CD8-positive, alpha-beta memory T cell (primary cell): Measurements from ENCODE around the gene CR1. TPM values are rescaled to one million over a fixed set of nuclear protein-coding genes. Genes with fewer than 3 reads are reported as not detected.
"Not testable (repeated sequence)": the region's sequence is repeated elsewhere in the genome, so short reads cannot be mapped to it uniquely, and the experiment has no call there.

Source experiments
- CTCF ChIA-PET: fragments of 350-600 bp; sonication (Branson Sonifier 250); formaldehyde crosslinking; loops from one replicate; lab custom pipeline; 2021; ENCODE audit warnings: antibody characterized with exemption; lab: Charles Lee
- POLR2A ChIA-PET: fragments of 350-600 bp; sonication (Branson Sonifier 250); formaldehyde crosslinking; loops from one replicate; lab custom pipeline; 2021; ENCODE audit warnings: antibody characterized with exemption; lab: Charles Lee
- DNase-seq, 5 donors: peaks; one replicate each; pipeline versions ENCODE4 v3.0.0 to v3.0.0-alpha.2; 2020 to 2022; ENCODE audit warnings: mixed read lengths in 1 of 5
- H3K27ac ChIP-seq: one replicate; pipeline ENCODE4 v1.7.0; 2013; ENCODE audit warnings: low read depth, mild to moderate bottlenecking, low read length, moderate library complexity
- H3K27me3 ChIP-seq: 2 replicates; pipeline ENCODE4 v1.7.0; 2013; ENCODE audit warnings: low read length, mild to moderate bottlenecking; ENCODE audit not compliant: insufficient read depth, poor library complexity, severe bottlenecking
- H3K36me3 ChIP-seq: 2 replicates; pipeline ENCODE4 v1.7.0; 2013; ENCODE audit warnings: mild to moderate bottlenecking, low read length, moderate library complexity; ENCODE audit not compliant: insufficient read depth
- H3K4me1 ChIP-seq: 2 replicates; pipeline ENCODE4 v1.7.0; 2013; ENCODE audit warnings: mild to moderate bottlenecking, low read length, moderate library complexity; ENCODE audit not compliant: insufficient read depth
- H3K4me3 ChIP-seq: 2 replicates; pipeline ENCODE4 v1.7.0; 2013; ENCODE audit warnings: mild to moderate bottlenecking, low read length
- H3K9me3 ChIP-seq: 2 replicates; pipeline ENCODE4 v1.7.0; 2013; ENCODE audit warnings: mild to moderate bottlenecking, low read length
- H3K27ac Mint-ChIP-seq, 8 donors: one replicate each; pipeline ENCODE4 v1.8.0; 2020 to 2021; ENCODE audit warnings: mixed read lengths in 8 of 8, mild to moderate bottlenecking in 6 of 8, inconsistent platforms in 3 of 8, moderate library complexity in 3 of 8
- H3K27me3 Mint-ChIP-seq, 2 donors: one replicate each; pipeline ENCODE4 v1.8.0; 2020 to 2021; ENCODE audit warnings: mixed read lengths in 2 of 2, mild to moderate bottlenecking in 1 of 2, moderate library complexity in 1 of 2
- H3K36me3 Mint-ChIP-seq, 3 donors: one replicate each; pipeline ENCODE4 v1.8.0; 2020 to 2021; ENCODE audit warnings: mixed read lengths in 3 of 3, inconsistent platforms in 1 of 3, mild to moderate bottlenecking in 1 of 3
- H3K4me1 Mint-ChIP-seq, 3 donors: one replicate each; pipeline ENCODE4 v1.8.0; 2020 to 2021; ENCODE audit warnings: mixed read lengths in 3 of 3, inconsistent platforms in 1 of 3, mild to moderate bottlenecking in 1 of 3
- H3K4me3 Mint-ChIP-seq, 7 donors: one replicate each; pipeline ENCODE4 v1.8.0; 2020 to 2021; ENCODE audit warnings: mixed read lengths in 7 of 7, mild to moderate bottlenecking in 6 of 7, moderate library complexity in 4 of 7, inconsistent platforms in 2 of 7
- H3K9me3 Mint-ChIP-seq, 5 donors: one replicate each; pipeline ENCODE4 v1.8.0; 2020 to 2022; ENCODE audit warnings: mixed read lengths in 5 of 5, mild to moderate bottlenecking in 3 of 5, moderate library complexity in 2 of 5, inconsistent platforms in 1 of 5
- polyA plus RNA-seq: library from polyadenylated mRNA; unstranded; fragments of 300-500 nt; fragmentation: Illumina TruSeq; gene quantifications from one replicate; pipeline ENCODE4 v1.2.3, GENCODE V29; 2021
- total RNA-seq, 2 experiments: library from RNA; stranded (reverse); gene quantifications; one replicate each; pipeline ENCODE4 v1.2.3, GENCODE V29; 2021

Gene CR1
- total and polyA plus RNA-seq, 3 experiments from 2014 or later, result 2.3 to 4.2 (median 3.7) TPM

DNA sequence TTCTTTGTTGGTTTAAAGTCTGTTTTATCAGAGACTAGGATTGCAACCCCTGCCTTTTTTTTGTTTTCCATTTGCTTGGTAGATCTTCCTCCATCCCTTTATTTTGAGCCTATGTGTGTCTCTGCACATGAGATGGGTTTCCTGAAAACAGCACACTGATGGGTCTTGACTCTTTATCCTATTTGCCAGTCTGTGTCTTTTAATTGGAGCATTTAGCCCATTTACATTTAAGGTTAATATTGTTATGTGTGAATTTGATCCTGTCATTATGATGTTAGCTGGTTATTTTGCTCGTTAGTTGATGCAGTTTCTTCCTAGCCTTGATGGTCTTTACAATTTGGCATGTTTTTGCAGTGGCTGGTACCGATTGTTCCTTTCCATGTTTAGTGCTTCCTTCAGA lies 165.5 kb downstream of the CR1 start:
- H3K27ac ChIP-seq, H3K27me3 ChIP-seq, H3K4me1 ChIP-seq, H3K9me3 Mint-ChIP-seq, POLR2A ChIA-PET, DNase-seq, H3K9me3 ChIP-seq, H3K36me3 ChIP-seq, H3K27ac Mint-ChIP-seq, H3K36me3 Mint-ChIP-seq, H3K4me3 Mint-ChIP-seq, H3K4me3 ChIP-seq, H3K4me1 Mint-ChIP-seq, CTCF ChIA-PET: not testable (repeated sequence)
- H3K27me3 Mint-ChIP-seq, result peaks cover 30 to 50% of the 10 kb centered on the region in 2 donors

DNA sequence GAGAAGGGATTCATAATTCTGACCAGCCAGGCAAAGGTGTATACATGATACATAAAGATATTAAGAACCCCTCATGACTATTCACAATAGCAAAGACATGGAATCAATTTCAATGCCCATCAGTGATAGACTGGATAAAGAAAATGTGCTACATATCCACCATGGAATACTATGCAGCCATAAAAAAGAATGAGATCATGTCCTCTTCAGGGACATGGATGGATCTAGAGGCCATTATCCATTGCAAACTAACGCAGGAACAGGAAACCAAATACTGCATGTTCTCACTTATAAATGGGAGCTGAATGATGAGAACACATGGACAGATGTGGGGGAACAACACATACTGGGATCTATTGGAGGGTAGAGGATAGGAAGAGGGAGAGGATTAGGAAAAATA lies 170.4 kb downstream of the CR1 start:
- Mint-ChIP-seq H3K9me3 (peaks cover 0 to 16% (median 13%) of the 10 kb centered on the region in 5 donors), H3K27me3 (peaks cover 56 to 71% of the 10 kb centered on the region in 2 donors), H3K27ac (no peak overlapping the region), H3K4me3 (no peak overlapping the region), H3K4me1 (peaks cover 0 to 3% (median 0%) of the 10 kb centered on the region in 3 donors), H3K36me3 (no peaks in the 10 kb centered on the region)
- POLR2A ChIA-PET, result no interaction called here
- Histone ChIP-seq H3K27ac (no peak overlapping the region), H3K9me3 (no peaks in the 10 kb centered on the region), H3K4me1 (no peaks in the 10 kb centered on the region), H3K4me3 (no peak overlapping the region), H3K27me3 (peaks cover 13% of the 10 kb centered on the region), H3K36me3 (no peaks in the 10 kb centered on the region)
- CTCF ChIA-PET, result interaction anchor here (0.9 kb wide), 1 partner anchor 131 kb away, joined by 3 read pairs; no protein-coding TSS in a partner anchor
- DNase-seq, result no peak

DNA sequence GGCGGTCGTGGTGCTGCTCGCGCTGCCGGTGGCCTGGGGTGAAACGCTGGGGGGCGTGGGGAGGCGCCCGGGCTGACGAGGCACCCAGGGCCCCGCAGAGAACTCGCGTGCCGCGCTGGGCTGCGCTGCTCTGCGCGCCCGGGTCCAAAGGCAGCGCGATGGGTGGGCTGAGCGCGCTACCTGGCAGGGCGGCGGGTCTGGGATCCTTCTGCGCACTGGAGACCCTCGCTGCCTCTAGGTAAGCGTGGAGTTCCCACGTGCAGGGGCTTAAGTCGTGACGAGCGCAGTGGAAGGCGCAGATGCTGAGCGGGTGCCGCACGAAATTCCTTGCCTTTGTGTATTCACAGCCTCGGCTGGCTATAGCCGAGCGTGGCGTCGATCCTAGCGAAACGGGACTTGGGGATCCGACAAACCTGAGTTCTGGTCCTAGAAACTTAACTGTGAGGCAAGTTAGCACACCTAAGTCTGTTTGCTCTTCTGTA lies 173.6 kb downstream of the CR1 start:
- H3K27me3 ChIP-seq, result peaks cover 13% of the 10 kb centered on the region
- ChIA-PET CTCF (no interaction called here), POLR2A (no interaction called here)

DNA sequence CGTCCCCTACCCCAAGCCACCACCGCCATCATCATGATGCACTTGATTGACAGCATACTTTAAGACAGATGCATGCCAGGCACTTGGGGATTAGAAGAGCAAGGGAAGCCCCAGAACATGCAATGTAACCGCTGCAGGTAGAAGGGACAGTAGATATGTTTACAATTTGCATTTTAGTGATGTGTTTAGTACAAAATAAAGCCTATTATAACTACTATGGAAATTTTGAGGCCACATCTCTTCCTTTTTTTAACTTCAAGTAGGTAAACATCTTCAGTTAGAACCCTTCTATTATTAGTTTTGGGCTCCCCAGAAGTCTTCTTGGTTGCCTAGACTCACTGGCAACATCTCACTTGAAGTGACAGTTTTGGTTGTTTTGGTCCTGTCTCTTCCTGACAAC lies 174.2 kb downstream of the CR1 start:
- no peaks in the 10 kb centered on the region for H3K4me1 ChIP-seq
- peaks cover 13% of the 10 kb centered on the region for H3K27me3 ChIP-seq
- Mint-ChIP-seq H3K36me3 (no peaks in the 10 kb centered on the region), H3K27ac (no peak overlapping the region), H3K27me3 (peaks cover 39 to 78% of the 10 kb centered on the region in 2 donors), H3K4me1 (peaks cover 0 to 3% (median 0%) of the 10 kb centered on the region in 3 donors), H3K4me3 (no peak overlapping the region), H3K9me3 (peaks cover 0 to 16% (median 10%) of the 10 kb centered on the region in 5 donors)
- no peaks in the 10 kb centered on the region for H3K36me3 ChIP-seq
- no peak for DNase-seq
- CTCF ChIA-PET, result no interaction called here
- no peaks in the 10 kb centered on the region for H3K9me3 ChIP-seq
- POLR2A ChIA-PET, result no interaction called here
- no peak overlapping the region for H3K27ac ChIP-seq
- H3K4me3 ChIP-seq, result no peak overlapping the region

More for the DNA sequence above, 173.6 kb downstream of the CR1 start:
- Mint-ChIP-seq H3K9me3 (peaks cover 0 to 16% (median 10%) of the 10 kb centered on the region in 5 donors), H3K27ac (no peak overlapping the region), H3K36me3 (no peaks in the 10 kb centered on the region), H3K4me3 (no peak overlapping the region), H3K27me3 (peaks cover 44 to 79% of the 10 kb centered on the region in 2 donors), H3K4me1 (peaks cover 0 to 3% (median 0%) of the 10 kb centered on the region in 3 donors)
- no peak overlapping the region for H3K27ac ChIP-seq
- no peaks in the 10 kb centered on the region for H3K36me3 ChIP-seq
- H3K4me3 ChIP-seq, result no peak overlapping the region
- no peaks in the 10 kb centered on the region for H3K4me1 ChIP-seq
- H3K9me3 ChIP-seq, result no peaks in the 10 kb centered on the region
- no peak for DNase-seq

DNA sequence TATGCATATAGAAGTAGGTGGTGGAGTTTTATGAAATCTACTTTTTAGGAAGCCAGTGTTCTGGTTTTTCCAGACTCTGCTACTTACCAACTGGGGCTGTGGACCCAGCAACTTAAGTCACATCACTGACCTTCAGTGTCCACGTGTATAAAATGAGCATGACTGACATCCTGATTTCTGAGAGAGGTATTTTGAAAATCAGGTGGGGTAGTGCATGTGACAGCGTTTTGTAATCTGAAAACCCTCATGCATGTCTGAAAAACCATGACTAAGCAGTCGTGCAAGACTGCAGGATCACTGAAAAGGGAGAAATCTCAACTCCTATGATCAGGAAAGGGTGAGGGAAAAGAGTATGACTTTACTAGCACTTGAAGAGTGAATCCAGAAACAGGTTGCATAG lies 175.0 kb downstream of the CR1 start:
- no peak for DNase-seq
- CTCF ChIA-PET, result no interaction called here
- H3K27me3 ChIP-seq, result peaks cover 13% of the 10 kb centered on the region

DNA sequence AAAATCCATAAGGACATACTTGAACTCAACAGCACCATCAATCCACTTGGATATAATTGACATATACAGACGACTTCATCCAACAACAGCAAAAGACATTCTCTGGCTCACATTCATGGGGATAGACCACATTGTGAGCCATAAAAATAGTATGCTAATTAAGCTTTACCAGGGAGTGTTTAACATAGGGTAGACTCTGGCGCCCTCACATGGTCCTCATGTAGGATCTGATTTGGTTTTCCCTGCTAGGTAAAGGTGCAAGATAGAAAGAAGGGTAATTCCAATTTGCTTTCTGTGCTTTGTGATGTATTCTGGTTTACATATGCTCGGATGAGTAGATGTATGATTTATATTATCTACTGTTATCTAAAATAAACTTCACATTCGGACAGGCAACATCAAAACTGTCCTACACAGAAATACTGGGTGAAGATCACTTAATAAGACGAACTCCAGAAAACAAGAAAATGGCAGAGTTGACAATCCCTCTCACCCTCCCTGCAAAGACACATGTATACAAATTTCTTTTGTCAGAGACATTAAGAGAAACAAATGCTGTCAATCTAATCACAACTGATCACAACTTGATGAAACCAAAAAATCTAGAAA lies 176.7 kb downstream of the CR1 start:
- Histone ChIP-seq H3K4me3 (no peak overlapping the region), H3K27me3 (peaks cover 13% of the 10 kb centered on the region), H3K36me3 (no peaks in the 10 kb centered on the region), H3K9me3 (no peaks in the 10 kb centered on the region), H3K4me1 (no peaks in the 10 kb centered on the region), H3K27ac (no peak overlapping the region)
- CTCF ChIA-PET, result no interaction called here
- no peak overlapping the region for H3K27ac Mint-ChIP-seq
- DNase-seq, result no peak
- no peak overlapping the region for H3K4me3 Mint-ChIP-seq
- peaks cover 25 to 63% of the 10 kb centered on the region in 2 donors for H3K27me3 Mint-ChIP-seq
- POLR2A ChIA-PET, result no interaction called here
- peaks cover 0 to 2% (median 0%) of the 10 kb centered on the region in 5 donors for H3K9me3 Mint-ChIP-seq
- no peaks in the 10 kb centered on the region for H3K36me3 Mint-ChIP-seq
- peaks cover 0 to 3% (median 0%) of the 10 kb centered on the region in 3 donors for H3K4me1 Mint-ChIP-seq

More for the DNA sequence above, 175.0 kb downstream of the CR1 start:
- H3K27me3 Mint-ChIP-seq, result peaks cover 38 to 75% of the 10 kb centered on the region in 2 donors
- Histone ChIP-seq H3K4me3 (no peak overlapping the region), H3K4me1 (no peaks in the 10 kb centered on the region), H3K36me3 (no peaks in the 10 kb centered on the region), H3K27ac (no peak overlapping the region), H3K9me3 (no peaks in the 10 kb centered on the region)
- H3K36me3 Mint-ChIP-seq, result no peaks in the 10 kb centered on the region
- POLR2A ChIA-PET, result no interaction called here
- H3K9me3 Mint-ChIP-seq, result peaks cover 0 to 15% (median 8%) of the 10 kb centered on the region in 5 donors
- H3K4me3 Mint-ChIP-seq, result no peak overlapping the region
- H3K27ac Mint-ChIP-seq, result no peak overlapping the region
- peaks cover 0 to 3% (median 0%) of the 10 kb centered on the region in 3 donors for H3K4me1 Mint-ChIP-seq

DNA sequence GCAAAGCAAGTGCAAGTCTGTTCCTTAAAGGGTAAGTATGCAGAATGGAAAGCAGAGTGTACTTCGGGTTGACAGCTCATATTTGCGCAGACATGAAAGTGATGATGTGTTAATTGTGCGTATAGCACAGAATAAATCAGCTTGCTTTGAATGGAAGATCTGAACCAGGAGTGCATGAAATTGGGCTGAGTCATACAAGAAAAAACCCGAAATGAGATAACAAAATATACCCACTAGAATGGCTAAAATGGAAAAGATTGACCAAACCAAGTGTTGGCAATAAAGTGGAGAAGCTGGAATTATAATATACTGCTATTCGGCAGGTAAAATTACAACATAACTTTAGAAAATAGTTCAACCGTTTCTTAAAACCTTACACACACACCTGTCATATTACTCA lies 177.4 kb downstream of the CR1 start:
- H3K27me3 ChIP-seq, result peaks cover 13% of the 10 kb centered on the region
- H3K27me3 Mint-ChIP-seq, result peaks cover 18 to 63% of the 10 kb centered on the region in 2 donors
- H3K27ac ChIP-seq, result no peak overlapping the region
- no peaks in the 10 kb centered on the region for H3K9me3 Mint-ChIP-seq
- no peaks in the 10 kb centered on the region for H3K36me3 Mint-ChIP-seq
- H3K27ac Mint-ChIP-seq, result no peak overlapping the region
- H3K9me3 ChIP-seq, result no peaks in the 10 kb centered on the region
- ChIA-PET CTCF (no interaction called here), POLR2A (no interaction called here)
- peaks cover 0 to 3% (median 0%) of the 10 kb centered on the region in 3 donors for H3K4me1 Mint-ChIP-seq
- H3K4me1 ChIP-seq, result no peaks in the 10 kb centered on the region
- H3K4me3 ChIP-seq, result no peak overlapping the region
- no peaks in the 10 kb centered on the region for H3K36me3 ChIP-seq
- no peak for DNase-seq
- no peak overlapping the region for H3K4me3 Mint-ChIP-seq

DNA sequence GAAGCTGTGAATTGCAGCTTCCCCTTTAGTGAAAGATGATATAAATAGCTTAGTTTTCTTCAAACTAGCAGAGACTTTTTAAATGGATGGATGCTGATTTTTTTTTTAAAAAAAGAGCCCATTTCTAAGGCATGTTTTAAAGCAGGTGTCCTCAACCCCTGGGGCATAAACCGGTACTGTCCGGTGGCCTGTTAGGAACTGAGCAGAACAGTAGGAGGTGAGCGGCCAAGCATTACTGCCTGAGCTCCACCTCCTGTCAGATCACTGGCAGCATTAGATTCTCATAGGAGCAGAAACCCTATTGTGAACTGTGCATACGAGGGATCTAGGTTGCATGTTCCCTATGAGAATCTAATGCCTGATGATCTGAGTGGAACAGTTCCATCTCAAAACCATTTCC lies 180.2 kb downstream of the CR1 start:
- H3K36me3 Mint-ChIP-seq, result no peaks in the 10 kb centered on the region
- H3K27me3 Mint-ChIP-seq, result peaks cover 6 to 51% of the 10 kb centered on the region in 2 donors
- ChIA-PET CTCF (no interaction called here), POLR2A (no interaction called here)
- no peaks in the 10 kb centered on the region for H3K9me3 Mint-ChIP-seq
- no peak overlapping the region for H3K27ac ChIP-seq
- H3K4me1 Mint-ChIP-seq, result no peaks in the 10 kb centered on the region
- no peak overlapping the region for H3K4me3 Mint-ChIP-seq
- H3K9me3 ChIP-seq, result no peaks in the 10 kb centered on the region
- no peaks in the 10 kb centered on the region for H3K36me3 ChIP-seq
- H3K4me1 ChIP-seq, result no peaks in the 10 kb centered on the region
- H3K4me3 ChIP-seq, result no peak overlapping the region
- no peaks in the 10 kb centered on the region for H3K27me3 ChIP-seq
- DNase-seq, result no peak
- H3K27ac Mint-ChIP-seq, result no peak overlapping the region
